ENCODE data around the gene ARHGAP33.
A peak's percentile ranks its signal among the peaks of the same experiment; 100 is the strongest.

ARHGAP33 gene, protein sequence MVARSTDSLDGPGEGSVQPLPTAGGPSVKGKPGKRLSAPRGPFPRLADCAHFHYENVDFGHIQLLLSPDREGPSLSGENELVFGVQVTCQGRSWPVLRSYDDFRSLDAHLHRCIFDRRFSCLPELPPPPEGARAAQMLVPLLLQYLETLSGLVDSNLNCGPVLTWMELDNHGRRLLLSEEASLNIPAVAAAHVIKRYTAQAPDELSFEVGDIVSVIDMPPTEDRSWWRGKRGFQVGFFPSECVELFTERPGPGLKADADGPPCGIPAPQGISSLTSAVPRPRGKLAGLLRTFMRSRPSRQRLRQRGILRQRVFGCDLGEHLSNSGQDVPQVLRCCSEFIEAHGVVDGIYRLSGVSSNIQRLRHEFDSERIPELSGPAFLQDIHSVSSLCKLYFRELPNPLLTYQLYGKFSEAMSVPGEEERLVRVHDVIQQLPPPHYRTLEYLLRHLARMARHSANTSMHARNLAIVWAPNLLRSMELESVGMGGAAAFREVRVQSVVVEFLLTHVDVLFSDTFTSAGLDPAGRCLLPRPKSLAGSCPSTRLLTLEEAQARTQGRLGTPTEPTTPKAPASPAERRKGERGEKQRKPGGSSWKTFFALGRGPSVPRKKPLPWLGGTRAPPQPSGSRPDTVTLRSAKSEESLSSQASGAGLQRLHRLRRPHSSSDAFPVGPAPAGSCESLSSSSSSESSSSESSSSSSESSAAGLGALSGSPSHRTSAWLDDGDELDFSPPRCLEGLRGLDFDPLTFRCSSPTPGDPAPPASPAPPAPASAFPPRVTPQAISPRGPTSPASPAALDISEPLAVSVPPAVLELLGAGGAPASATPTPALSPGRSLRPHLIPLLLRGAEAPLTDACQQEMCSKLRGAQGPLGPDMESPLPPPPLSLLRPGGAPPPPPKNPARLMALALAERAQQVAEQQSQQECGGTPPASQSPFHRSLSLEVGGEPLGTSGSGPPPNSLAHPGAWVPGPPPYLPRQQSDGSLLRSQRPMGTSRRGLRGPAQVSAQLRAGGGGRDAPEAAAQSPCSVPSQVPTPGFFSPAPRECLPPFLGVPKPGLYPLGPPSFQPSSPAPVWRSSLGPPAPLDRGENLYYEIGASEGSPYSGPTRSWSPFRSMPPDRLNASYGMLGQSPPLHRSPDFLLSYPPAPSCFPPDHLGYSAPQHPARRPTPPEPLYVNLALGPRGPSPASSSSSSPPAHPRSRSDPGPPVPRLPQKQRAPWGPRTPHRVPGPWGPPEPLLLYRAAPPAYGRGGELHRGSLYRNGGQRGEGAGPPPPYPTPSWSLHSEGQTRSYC

GRCh38 chr19:35775298-35776101, at the start of gene ARHGAP33:
Gene ARHGAP33 (plus strand): TSS chr19:35775564. CDS start chr19:35775659, 95 bp downstream.
- DNase-seq: peak; percentile 95

- DNase-seq: no peak
Observed at GRCh38 chr19:35727053-35727955, 48.1 kb upstream of the ARHGAP33 start.

DNA sequence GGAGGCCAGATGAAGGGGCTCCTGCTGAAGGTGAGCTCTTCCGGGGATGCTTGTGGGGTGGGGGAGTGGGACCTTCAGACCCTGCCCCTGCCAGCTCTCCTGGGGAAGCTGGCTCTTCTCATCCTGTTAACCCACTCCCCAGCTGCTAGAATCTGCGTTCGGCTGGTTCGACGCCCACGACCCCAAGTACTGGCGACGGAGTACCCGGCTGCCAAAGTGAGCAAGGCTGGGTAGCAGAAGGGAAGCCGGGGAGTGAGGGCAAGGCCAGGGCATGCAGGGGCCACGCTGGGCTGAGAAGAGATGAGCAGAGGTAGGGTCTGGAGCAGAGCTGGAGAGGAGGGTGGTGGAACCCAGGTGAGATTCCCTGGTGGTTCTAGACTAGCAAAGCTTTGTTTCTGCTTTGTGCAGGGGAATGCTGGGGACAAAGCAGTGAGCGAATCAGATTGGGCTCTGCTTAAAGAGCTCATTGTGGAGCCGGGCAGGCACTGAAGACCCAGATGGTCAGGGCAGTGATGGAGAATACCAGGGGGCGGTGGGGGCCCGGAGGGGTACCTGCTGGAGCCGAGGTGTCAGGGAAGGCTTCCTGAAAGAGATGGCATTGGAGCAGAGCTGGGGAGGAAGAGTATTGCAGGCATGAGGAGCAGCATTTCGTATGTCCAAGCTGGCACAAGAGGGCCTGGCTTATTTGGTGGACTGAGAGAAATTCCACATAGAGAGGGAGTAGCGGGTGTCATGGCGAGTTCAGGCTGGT, 47.2 kb upstream of the ARHGAP33 start:
- DNase-seq: no peak

- no peak for DNase-seq
Observed at GRCh38 chr19:35729021-35729420, 46.3 kb upstream of the ARHGAP33 start.

DNA sequence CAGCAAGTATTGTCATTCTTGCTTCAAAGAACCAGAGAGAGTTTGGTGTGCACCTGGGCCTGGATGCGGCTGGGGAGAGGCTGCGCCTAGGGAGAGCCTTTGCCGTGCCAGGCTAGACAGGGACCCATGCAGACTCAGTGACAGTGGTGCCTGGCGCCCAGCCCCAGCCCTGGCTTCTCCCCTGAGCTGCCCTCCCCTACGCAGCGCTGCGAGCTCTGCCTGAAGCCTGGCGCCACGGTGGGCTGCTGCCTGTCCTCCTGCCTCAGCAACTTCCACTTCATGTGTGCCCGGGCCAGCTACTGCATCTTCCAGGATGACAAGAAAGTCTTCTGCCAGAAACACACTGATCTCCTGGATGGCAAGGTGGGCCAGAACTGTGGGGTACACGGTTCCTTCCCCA, 45.6 kb upstream of the ARHGAP33 start:
- DNase-seq: no peak

- DNase-seq: no peak
Observed at GRCh38 chr19:35730326-35730725, 45.0 kb upstream of the ARHGAP33 start.

GRCh38 chr19:35731353-35731752, 44.0 kb upstream of the ARHGAP33 start:
- DNase-seq: no peak

- no peak for DNase-seq
Observed at GRCh38 chr19:35731779-35732405, 43.5 kb upstream of the ARHGAP33 start.

GRCh38 chr19:35732540-35733179, 42.7 kb upstream of the ARHGAP33 start:
- DNase-seq: no peak

DNA sequence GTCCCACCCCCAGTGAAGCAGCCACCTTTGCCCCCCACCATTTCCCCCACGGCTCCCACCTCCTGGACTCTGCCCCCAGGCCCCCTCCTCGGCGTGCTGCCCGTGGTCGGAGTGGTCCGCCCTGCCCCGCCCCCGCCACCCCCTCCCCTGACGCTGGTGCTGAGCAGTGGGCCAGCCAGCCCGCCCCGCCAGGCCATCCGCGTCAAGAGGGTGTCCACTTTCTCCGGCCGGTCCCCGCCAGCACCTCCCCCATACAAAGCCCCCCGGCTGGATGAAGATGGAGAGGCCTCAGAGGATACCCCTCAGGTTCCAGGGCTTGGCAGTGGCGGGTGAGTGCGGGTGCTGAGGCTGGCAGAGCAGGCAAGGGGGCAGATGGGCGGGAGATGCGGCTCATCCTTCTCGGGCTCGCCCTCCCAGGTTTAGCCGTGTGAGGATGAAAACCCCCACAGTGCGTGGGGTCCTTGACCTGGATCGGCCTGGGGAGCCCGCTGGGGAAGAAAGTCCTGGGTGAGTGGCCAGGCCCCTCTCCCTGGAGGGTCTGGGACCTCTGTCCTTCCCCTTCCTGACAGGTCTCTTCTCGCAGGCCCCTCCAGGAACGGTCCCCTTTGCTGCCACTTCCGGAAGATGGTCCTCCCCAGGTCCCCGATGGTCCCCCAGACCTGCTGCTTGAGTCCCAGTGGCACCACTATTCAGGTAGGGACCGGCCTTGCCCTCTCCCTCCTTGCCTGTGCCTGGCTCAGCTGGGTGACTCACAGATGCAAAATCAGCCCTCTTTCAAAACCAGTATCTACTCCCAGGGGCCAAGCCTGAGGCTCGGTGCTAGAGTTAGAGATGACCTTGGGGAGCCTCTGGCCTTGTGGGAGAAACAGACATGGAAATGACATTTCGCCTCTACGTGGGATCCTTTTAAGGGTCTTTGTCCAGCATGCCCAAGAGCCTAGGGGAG, 41.9 kb upstream of the ARHGAP33 start:
- no peak for DNase-seq

DNA sequence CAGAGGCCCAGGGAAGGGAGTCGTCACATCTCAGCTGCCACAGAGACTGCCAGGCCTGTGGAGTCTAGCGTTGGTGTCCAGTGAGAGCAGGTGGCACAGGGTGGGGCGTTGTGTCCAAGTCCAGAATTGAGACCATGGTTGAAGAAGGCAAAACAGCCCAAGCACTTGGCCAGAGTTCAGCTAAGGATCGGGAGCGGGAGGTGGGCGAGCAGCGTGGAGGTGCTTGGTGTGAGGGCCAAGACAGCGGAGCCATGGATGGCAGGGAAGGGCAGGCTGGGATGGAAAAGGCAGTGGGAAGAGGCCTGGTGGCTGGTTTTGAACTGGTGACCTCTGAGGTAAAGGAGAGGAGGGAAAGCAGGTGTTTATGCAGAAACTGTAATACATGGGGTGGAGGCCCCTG, 41.1 kb upstream of the ARHGAP33 start:
- no peak for DNase-seq

DNA sequence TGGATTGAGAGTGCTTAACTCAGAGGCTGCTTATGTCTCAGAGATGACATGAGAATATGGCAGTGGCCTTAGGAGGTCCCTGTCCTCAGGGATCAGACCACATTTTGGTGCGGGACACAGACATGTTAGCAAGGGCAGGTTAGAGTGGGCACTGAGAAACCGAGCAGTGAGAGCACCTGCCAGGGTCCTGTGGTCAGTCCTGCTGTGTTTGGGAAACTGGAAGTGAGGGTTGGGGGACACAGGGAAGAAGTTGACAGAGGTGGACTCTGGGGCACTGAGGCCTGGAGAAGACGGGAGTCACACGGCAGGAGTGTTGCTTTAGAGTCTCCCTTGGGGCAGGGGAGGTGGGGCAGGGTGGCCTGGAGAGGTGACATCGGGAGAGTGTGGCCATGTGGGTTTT, 40.5 kb upstream of the ARHGAP33 start:
- no peak for DNase-seq

GRCh38 chr19:35736913-35737886, 38.2 kb upstream of the ARHGAP33 start:
- no peak for DNase-seq

GRCh38 chr19:35738021-35738886, 37.1 kb upstream of the ARHGAP33 start:
- DNase-seq: no peak

DNA sequence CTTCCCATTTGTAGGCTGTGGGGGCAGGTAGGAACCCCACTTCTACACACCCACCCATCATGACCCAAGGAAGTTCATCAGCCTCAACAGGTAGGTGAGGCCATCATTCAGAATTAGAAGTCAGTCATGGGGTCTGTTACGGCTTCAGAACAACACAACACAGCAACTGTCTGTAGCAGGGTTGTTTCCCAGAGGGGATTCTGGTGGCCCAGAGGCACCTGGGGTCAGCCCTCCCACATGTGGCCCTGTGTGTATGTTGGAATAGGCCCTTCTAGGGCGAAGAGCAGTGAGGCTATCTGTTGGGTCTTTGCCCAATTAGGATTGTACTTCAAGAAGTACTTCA, 36.5 kb upstream of the ARHGAP33 start:
- no peak for DNase-seq
